ENCODE results near the gene PSPC1.
A peak's percentile ranks its signal among the peaks of the same experiment; 100 is the strongest.

DNA sequence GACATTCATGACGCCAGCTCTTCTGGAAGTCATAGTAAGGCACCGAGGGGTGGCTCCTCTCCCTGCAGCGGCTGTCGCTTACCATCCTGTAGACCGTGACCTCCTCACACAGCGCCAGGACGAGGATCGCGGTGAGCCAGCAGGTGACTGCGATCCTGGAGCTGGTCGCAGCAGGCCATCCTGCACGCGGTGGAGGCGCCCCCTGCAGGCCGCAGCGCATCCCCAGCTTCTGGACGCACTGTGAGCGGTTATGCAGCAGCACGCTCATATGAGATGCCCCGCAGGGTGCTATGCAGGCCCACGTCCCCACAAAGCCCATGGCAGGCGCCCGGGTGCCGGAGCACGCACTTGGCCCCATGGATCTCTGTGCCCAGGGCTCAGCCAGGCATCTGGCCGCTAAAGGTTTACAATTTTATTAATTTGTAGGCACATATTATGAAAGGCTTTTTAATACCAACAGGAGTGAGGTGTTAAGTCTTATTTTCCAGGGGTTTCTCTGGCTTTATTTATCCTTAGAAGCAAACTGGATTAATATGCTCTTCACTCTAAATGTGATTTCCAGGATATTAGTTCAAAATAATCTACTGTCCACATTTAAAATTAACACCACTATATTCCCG lies 35.6 kb upstream of the PSPC1 start:
- TF ChIP-seq, protein P1, sequence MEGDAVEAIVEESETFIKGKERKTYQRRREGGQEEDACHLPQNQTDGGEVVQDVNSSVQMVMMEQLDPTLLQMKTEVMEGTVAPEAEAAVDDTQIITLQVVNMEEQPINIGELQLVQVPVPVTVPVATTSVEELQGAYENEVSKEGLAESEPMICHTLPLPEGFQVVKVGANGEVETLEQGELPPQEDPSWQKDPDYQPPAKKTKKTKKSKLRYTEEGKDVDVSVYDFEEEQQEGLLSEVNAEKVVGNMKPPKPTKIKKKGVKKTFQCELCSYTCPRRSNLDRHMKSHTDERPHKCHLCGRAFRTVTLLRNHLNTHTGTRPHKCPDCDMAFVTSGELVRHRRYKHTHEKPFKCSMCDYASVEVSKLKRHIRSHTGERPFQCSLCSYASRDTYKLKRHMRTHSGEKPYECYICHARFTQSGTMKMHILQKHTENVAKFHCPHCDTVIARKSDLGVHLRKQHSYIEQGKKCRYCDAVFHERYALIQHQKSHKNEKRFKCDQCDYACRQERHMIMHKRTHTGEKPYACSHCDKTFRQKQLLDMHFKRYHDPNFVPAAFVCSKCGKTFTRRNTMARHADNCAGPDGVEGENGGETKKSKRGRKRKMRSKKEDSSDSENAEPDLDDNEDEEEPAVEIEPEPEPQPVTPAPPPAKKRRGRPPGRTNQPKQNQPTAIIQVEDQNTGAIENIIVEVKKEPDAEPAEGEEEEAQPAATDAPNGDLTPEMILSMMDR (IDR thresholded peaks at IDR 0.05), result peak; percentile 47 to 81 (median 67)
- TF ChIP-seq POLR2A (IDR thresholded peaks at IDR 0.05) (no peak), EP300 (IDR thresholded peaks at IDR 0.05) (no peak), POLR2AphosphoS5 (IDR thresholded peaks at IDR 0.05) (no peak)
